ENCODE results near the gene METTL21A.

- TF ChIP-seq CTCF (IDR thresholded peaks at IDR 0.05) (no peak), POLR2AphosphoS5 (IDR thresholded peaks at IDR 0.05) (no peak)
Measured at GRCh38 chr2:207599636-207600035, 25.6 kb downstream of the METTL21A start.
